Measurements from ENCODE around the gene MGST3. TPM values are rescaled to one million over a fixed set of nuclear protein-coding genes. Genes with fewer than 3 reads are reported as not detected.
"Not testable (repeated sequence)": the region's sequence is repeated elsewhere in the genome, so short reads cannot be mapped to it uniquely, and the experiment has no call there.

Gene MGST3
- total RNA-seq, 8 experiments from 2014 or later, result 56.3 to 337 (median 224) TPM

DNA sequence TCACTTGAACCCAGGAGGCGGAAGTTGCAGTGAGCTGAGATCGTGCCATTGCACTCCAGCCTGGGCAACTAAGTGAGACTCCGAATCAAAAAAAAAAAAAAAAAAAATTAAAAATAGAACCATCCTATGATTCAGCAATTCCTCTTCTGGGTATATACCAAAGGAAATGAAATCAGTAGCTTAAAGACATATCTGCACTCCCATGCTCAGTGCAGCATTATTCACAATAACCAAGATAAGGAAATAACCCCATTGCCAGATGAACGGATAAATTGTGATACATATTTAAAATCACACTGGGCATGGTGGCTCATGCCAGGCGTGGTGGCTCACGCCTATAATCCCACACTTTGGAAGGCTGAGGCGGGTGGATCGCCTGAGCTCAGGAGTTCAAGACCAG is 43.6 kb downstream of the MGST3 start:
- no peak for ATAC-seq (replicated peaks in 6 of 8)

DNA sequence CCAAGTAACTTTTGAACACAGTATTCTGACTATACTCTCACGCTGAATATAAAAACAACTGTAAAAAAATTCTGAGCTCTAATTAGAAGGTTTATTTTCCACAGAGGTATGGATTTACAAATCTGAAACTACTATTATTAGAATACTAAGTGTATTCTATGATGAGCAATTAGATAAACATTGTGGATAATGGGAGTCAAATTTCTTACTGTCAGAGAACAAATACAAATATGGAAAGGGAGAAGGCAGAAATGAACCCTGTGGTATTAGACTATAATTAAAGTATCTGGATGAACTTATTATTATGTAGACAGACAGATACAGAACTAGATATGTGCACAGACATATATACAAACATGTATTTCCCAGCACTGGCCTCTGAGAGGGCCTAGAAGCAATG is 44.8 kb downstream of the MGST3 start:
- H3K4me1 ChIP-seq (replicated peaks in 1 of 2), result no peaks in the 10 kb centered on the region
- in situ Hi-C loops (cut with MboI; ENCODE audit: low pct_unique_long_range_greater_than_20kb in 2 of 9, low sequenced_read_pairs in 9 of 9, unreplicated experiment in 9 of 9), result no loop called here
- H3K4me3 ChIP-seq, result no peak overlapping the region
- WGBS, 10 experiments, result 60 to 100% (median 100%) methylated on average over 1 of the region's 1 CpG; no CpG with 5 or more reads in 1 of the 10 experiments
- H3K27ac ChIP-seq, result no peak overlapping the region
- no peak for ATAC-seq (replicated peaks in 6 of 8)

More for the DNA sequence above, 43.6 kb downstream of the MGST3 start:
- in situ Hi-C loops (cut with MboI; ENCODE audit: low pct_unique_long_range_greater_than_20kb in 2 of 9, low sequenced_read_pairs in 9 of 9, unreplicated experiment in 9 of 9), result no loop called here
- Histone ChIP-seq H3K4me1 (replicated peaks in 1 of 2) (no peaks in the 10 kb centered on the region), H3K4me3 (no peak overlapping the region), H3K27ac (no peak overlapping the region)
- 72 to 100% (median 96%) methylated on average over 1 to 7 of the region's 8 CpGs; no CpG with 5 or more reads in 1 of the 10 experiments for WGBS, 10 experiments

DNA sequence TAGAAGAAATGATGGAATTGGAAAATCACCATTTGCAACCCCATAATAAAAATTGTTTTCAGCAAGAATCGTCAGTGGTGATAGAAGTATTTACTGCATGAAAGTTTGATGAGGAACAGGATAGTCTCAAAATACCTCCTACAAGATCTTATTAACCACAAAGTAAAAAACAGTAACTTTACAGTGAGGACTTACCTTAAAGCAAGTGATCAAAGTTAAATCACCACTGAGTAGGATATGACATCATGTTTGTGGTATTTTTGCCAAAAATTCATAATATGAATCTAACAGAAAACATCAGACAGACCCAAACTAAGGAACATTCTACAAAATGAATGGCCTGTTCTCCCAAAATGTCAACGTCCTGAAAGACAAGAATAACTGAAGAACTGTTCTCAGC is 47.5 kb downstream of the MGST3 start:
- no peak overlapping the region for H3K4me3 ChIP-seq
- in situ Hi-C loops (cut with MboI; ENCODE audit: low pct_unique_long_range_greater_than_20kb in 2 of 9, low sequenced_read_pairs in 9 of 9, unreplicated experiment in 9 of 9), result no loop called here
- ATAC-seq (replicated peaks in 6 of 8), result no peak
- H3K4me1 ChIP-seq (replicated peaks in 1 of 2), result no peaks in the 10 kb centered on the region
- H3K27ac ChIP-seq, result no peak overlapping the region
- WGBS, 10 experiments, result 0 to 83% (median 44%) methylated on average over 1 to 2 of the region's 2 CpGs; no CpG with 5 or more reads in 1 of the 10 experiments

DNA sequence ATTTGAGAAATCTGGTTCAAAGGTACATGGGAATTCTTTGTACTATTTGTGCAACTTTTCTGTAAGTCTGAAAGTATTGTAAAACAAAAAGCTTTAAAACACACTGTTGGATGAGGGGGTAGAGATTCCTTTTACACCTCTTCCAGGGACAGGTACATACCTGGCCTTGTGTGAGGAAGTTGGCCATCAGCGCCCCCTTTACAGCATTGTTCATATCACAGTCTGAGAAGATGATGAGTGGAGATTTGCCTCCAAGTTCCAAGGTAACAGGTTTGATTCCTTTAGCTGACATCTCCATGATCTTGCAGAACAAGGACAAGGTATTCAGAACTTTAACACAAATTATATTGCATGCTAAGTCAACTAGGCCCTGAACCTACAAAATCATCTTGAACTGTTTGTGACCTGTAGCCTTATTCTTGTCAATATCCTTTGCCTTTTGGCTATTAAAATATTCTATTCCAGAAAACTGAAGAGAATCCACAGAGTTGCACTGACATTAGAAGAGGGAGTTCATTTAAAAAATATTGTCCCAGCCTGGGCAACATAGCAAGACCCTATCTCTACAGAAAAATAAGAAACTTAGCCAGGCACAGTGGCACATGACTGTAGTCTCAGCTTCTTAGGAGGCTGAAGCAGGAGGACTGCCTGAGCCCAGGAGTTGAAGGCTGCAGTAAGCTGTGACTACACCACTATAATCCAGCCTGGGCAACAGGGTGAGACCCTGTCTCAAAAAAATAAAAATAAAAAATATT is 48.4 kb downstream of the MGST3 start:
- Histone ChIP-seq H3K4me1 (replicated peaks in 1 of 2) (no peaks in the 10 kb centered on the region), H3K27ac (no peak overlapping the region), H3K4me3 (no peak overlapping the region)
- 50 to 100% (median 100%) methylated on average over 1 of the region's 1 CpG; no CpG with 5 or more reads in 4 of the 10 experiments for WGBS, 10 experiments
- no peak for ATAC-seq (replicated peaks in 6 of 8)
- in situ Hi-C loops (cut with MboI; ENCODE audit: low pct_unique_long_range_greater_than_20kb in 2 of 9, low sequenced_read_pairs in 9 of 9, unreplicated experiment in 9 of 9), result no loop called here

DNA sequence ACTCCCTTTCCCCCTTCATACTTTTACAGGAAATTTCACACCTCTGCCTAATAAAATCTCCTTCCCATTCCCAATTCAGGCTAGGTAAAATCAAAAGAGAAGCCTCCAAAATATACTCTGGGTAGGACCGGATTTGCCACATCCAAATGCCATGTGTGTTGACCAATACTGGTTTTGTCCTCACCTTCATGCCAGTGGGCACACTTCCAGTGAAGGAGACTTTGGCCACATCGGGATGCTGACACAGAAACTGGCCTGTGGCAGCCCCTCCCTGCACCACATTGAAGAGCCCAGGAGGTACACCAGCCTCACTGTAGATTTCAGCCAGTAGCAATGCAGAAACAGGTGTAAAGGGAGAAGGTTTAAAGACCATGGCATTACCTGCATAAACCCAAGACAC is 49.3 kb downstream of the MGST3 start:
- Histone ChIP-seq H3K27ac (no peak overlapping the region), H3K4me1 (replicated peaks in 1 of 2) (no peaks in the 10 kb centered on the region), H3K4me3 (no peak overlapping the region)
- WGBS, 10 experiments, result 50 to 100% (median 95%) methylated on average over 1 to 2 of the region's 2 CpGs; no CpG with 5 or more reads in 4 of the 10 experiments
- no peak for ATAC-seq (replicated peaks in 6 of 8)
- in situ Hi-C loops (cut with MboI; ENCODE audit: low pct_unique_long_range_greater_than_20kb in 2 of 9, low sequenced_read_pairs in 9 of 9, unreplicated experiment in 9 of 9), result no loop called here

DNA sequence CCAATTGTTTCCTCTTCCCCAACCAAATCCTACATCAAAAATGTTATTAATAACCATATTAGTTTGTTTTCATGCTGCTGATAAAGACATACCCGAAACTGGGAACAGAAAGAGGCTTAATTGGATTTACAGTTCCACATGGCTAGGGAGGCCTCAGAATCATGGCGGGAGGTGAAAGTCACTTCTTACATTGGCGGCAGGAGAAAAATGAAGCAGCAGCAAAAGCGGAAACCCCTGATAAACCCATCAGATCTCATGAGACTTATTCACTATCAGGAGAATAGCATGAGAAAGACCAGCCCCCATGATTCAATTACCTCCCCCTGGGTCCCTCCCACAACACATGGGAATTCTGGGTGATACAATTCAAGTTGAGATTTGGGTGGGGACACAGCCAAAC is 49.7 kb downstream of the MGST3 start:
- H3K4me1 ChIP-seq (replicated peaks in 1 of 2); in situ Hi-C loops (cut with MboI; ENCODE audit: low pct_unique_long_range_greater_than_20kb in 2 of 9, low sequenced_read_pairs in 9 of 9, unreplicated experiment in 9 of 9); ATAC-seq (replicated peaks in 6 of 8); H3K27ac ChIP-seq; H3K4me3 ChIP-seq: not testable (repeated sequence)
- 80 to 100% (median 99%) methylated on average over 1 to 4 of the region's 4 CpGs; no CpG with 5 or more reads in 2 of the 10 experiments for WGBS, 10 experiments

DNA sequence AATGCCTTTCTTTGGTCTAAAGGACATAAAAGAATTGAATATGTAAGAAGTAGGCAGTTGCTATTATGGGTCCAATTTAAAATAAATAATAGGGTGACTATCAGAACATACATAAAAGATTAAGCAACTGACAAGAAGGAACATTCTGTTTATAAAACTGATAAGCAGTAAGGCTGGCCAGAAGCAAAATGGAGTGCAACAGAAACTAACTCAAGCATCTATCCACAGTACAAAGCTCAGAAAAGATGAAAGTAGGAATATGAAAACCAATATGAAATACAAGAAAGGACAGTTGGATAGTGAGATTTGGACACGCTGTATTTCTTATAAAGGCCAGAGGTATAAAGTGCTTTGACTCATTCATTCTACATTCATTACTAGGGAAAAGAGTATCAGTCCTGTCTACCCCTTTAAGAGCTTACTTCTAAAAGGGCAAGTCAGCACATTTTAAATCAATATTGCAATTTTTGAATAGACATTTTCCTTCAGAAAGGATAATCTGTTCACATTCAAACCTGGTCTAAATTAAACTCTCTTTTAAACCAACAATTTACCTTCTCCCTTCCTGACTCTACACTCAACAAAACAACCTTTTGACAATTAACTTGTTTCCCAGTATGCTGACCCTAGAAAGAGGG is 52.9 kb downstream of the MGST3 start:
- Histone ChIP-seq H3K4me1 (replicated peaks in 1 of 2) (no peaks in the 10 kb centered on the region), H3K4me3 (no peak overlapping the region), H3K27ac (no peak overlapping the region)
- in situ Hi-C loops (cut with MboI; ENCODE audit: low pct_unique_long_range_greater_than_20kb in 2 of 9, low sequenced_read_pairs in 9 of 9, unreplicated experiment in 9 of 9), result no loop called here
- ATAC-seq (replicated peaks in 6 of 8), result no peak
- WGBS, 10 experiments, result 0 to 75% (median 20%) methylated on average over 1 of the region's 1 CpG; no CpG with 5 or more reads in 1 of the 10 experiments

DNA sequence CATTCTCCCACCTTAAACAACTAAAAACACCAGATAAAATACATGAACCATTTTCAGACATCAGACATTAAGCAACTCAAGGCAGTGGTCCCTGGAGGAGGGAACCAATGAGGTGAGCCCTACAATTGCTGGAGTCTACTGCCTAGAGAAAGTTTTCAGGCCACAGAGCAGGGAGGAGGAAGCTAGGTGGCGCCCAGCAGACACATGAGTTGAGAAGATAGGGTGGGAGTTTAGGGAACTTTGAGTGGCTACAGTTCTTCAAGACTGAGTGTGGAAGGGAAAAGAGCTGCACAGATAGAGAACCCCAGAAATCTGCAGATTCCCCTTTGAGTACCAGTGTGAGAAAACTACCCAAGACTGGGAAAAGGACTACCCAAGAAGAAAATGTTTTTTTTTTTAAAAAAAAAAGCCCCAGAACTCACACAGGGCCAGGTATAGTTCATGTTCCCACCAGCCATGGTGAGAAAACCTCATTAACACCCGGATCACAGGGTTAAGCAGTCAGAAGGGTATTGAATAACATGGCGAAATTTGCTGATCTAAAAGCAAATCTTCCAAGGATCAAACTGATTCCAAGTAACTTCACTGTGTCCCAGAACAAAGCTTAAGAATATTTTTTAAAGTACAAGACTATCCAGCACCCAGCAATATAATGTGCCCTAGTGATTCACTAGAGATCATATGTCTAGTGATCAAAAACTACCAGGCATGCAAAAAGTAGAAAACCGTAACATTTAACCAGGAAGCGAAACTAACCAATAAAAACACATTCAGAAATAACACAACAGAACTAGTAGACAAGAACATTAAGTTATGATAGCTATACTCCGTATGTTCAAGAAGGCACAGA is 55.3 kb downstream of the MGST3 start:
- no peak overlapping the region for H3K4me3 ChIP-seq
- no peak overlapping the region for H3K27ac ChIP-seq
- WGBS, 10 experiments, result 65 to 98% (median 80%) methylated on average over 2 to 6 of the region's 6 CpGs
- in situ Hi-C loops (cut with MboI; ENCODE audit: low pct_unique_long_range_greater_than_20kb in 2 of 9, low sequenced_read_pairs in 9 of 9, unreplicated experiment in 9 of 9), result no loop called here
- peak in 2 of 8 experiments; percentile 23 to 33 for ATAC-seq (replicated peaks in 6 of 8)
- H3K4me1 ChIP-seq (replicated peaks in 1 of 2), result no peaks in the 10 kb centered on the region

DNA sequence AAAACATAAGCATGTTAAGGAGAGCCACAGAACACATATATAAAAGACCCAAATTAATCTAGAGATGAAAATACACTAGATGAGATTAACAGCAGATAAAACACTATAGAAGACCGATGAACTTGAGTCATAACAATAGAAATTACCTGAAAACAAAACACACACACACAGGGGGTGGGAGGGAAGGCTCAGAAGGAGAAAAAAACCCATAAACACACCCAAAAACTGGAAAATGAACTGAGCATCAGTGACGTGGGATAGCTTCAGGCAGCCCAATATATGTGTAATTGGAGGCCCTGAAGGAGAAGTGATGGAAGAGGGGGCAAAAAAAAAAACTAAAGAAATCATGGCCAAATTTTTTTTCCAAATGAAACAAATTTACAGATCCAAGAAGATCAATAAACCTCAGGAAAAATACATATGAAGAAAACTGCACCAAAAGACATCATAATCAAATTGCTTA is 56.0 kb downstream of the MGST3 start:
- WGBS, 10 experiments, result 60 to 95% (median 91%) methylated on average over 1 to 2 of the region's 2 CpGs
- no peak overlapping the region for H3K27ac ChIP-seq
- in situ Hi-C loops (cut with MboI; ENCODE audit: low pct_unique_long_range_greater_than_20kb in 2 of 9, low sequenced_read_pairs in 9 of 9, unreplicated experiment in 9 of 9), result no loop called here
- no peaks in the 10 kb centered on the region for H3K4me1 ChIP-seq (replicated peaks in 1 of 2)
- H3K4me3 ChIP-seq, result no peak overlapping the region
- ATAC-seq (replicated peaks in 6 of 8), result no peak

DNA sequence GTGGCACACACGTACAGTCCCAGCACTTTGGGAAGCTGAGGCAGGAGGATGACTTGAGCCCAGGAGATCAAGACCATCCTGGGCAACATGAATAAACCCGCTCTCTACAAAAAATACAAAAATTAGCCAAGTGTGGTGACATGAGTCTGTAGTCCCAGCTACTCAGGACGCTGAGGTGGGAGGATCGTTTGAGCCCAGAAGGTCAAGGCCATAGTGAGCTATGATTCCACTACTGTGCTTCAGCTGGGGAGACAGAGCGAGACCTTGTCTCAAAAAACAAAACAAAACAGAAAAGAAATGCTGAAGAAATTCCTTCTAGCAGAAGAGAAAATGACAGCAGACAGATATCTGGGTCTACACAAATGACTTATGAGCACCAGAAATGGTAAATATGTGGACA is 57.0 kb downstream of the MGST3 start:
- in situ Hi-C loops (cut with MboI; ENCODE audit: low pct_unique_long_range_greater_than_20kb in 2 of 9, low sequenced_read_pairs in 9 of 9, unreplicated experiment in 9 of 9), result no loop called here
- Histone ChIP-seq H3K4me3 (no peak overlapping the region), H3K4me1 (replicated peaks in 1 of 2) (no peaks in the 10 kb centered on the region), H3K27ac (no peak overlapping the region)
- ATAC-seq (replicated peaks in 6 of 8), result no peak
- WGBS, 10 experiments, result 87 to 100% (median 100%) methylated on average over 1 to 5 of the region's 5 CpGs

DNA sequence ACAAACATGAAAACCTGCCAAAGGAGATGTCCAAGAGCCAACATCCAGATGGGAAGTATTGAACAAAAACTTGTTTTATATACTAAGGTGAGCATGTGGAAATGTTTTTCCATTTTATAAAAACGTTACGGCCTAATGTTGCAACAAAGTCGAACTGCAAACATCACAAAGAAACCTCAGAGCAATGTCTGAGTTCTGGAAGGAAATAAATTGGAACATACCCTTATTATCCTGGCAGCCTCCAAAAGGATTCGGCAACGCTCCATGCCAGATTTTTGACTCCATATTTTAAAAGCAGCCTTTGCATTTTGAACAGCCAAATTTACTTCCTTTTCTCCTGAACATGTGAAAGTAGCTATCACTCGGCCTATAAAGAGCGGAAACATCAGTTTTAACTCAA is 64.0 kb downstream of the MGST3 start:
- ATAC-seq (replicated peaks in 6 of 8), result no peak
- 13 to 100% (median 96%) methylated on average over 3 to 7 of the region's 7 CpGs for WGBS, 10 experiments
- no peak overlapping the region for H3K27ac ChIP-seq
- in situ Hi-C loops (cut with MboI; ENCODE audit: low pct_unique_long_range_greater_than_20kb in 2 of 9, low sequenced_read_pairs in 9 of 9, unreplicated experiment in 9 of 9), result no loop called here
- H3K4me3 ChIP-seq, result no peak overlapping the region
- peaks cover 3 to 11% of the 10 kb centered on the region in 2 donors for H3K4me1 ChIP-seq (replicated peaks in 1 of 2)

DNA sequence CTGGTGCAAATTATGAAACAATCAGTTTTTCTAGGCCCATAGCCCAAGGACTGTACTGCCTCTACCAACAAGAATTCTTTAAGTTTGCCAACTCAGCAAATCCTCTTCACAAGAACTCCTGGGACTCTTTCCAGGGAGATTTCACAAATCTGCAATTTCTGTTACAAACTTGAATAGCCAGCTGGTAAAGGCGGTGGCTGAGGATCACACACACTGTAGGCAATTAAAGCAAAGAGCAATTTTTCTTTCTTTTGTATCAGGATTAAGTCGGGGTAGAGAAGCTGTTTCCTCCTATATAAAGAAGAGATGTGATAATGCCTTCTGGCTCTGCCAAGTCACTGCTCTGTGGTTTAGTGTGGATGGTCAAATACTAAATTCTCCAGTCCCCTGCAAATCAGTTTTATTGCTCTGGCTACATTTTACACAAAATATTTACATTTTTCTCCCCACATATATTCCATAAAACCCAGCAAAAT is 65.6 kb downstream of the MGST3 start:
- 0 to 60% (median 25%) methylated on average over 1 to 2 of the region's 2 CpGs for WGBS, 10 experiments
- H3K4me1 ChIP-seq (replicated peaks in 1 of 2), result peaks cover 3 to 11% of the 10 kb centered on the region in 2 donors
- in situ Hi-C loops (cut with MboI; ENCODE audit: low pct_unique_long_range_greater_than_20kb in 2 of 9, low sequenced_read_pairs in 9 of 9, unreplicated experiment in 9 of 9), result no loop called here
- peak in 3 of 8 experiments; percentile 2 to 14 (median 5) for ATAC-seq (replicated peaks in 6 of 8)
- no peak overlapping the region for H3K27ac ChIP-seq
- peak overlapping the region in 3 of 5 donors; percentile 47 to 89 (median 59) for H3K4me3 ChIP-seq

DNA sequence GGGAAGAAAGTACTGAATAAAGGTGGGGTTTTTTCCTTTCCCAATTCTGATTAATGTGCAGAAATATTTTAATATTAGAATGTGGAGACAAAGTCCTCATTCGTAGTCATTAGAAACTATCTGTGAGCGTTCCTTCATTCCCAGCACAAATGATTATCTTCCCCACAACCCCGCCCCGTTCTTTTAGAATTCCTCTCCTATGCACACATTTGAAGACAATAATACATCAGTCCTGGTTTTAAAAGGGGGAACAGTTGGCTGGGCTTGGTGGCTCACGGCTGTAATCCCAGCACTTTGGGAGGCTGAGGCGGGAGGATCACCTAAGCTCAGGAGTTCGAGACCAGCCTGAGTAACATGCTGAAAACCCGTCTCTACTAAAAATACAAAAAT is 66.5 kb downstream of the MGST3 start:
- 0 to 76% (median 24%) methylated on average over 3 to 8 of the region's 8 CpGs for WGBS, 10 experiments
- peaks cover 3 to 11% of the 10 kb centered on the region in 2 donors for H3K4me1 ChIP-seq (replicated peaks in 1 of 2)
- peak overlapping the region; percentile 47 to 89 (median 74) for H3K4me3 ChIP-seq
- peak overlapping the region in 1 of 2 donors; percentile 92 for H3K27ac ChIP-seq
- peak in 2 of 8 experiments; percentile 1 for ATAC-seq (replicated peaks in 6 of 8)
- in situ Hi-C loops (cut with MboI; ENCODE audit: low pct_unique_long_range_greater_than_20kb in 2 of 9, low sequenced_read_pairs in 9 of 9, unreplicated experiment in 9 of 9), result no loop called here

Measured in motor neuron (in vitro differentiated cells).